GM19438 (cell line): ENCODE results near the gene OTOP1.
"Not testable (repeated sequence)": the region's sequence is repeated elsewhere in the genome, so short reads cannot be mapped to it uniquely, and the experiment has no call there.

ENCODE experiments used
- ATAC-seq: cut with Tn5 transposase; IDR thresholded peaks from one replicate; pipeline ENCODE4 v1.9.1; 2021; ENCODE audit warnings: low read depth; ENCODE audit not compliant: unreplicated experiment

Gene OTOP1

GRCh38 chr4:4165701-4166392 lies 60.9 kb downstream of the OTOP1 start:
- not testable (repeated sequence) for ATAC-seq

GRCh38 chr4:4164532-4165173 lies 62.1 kb downstream of the OTOP1 start:
- ATAC-seq: not testable (repeated sequence)

- not testable (repeated sequence) for ATAC-seq
These were observed 64.5 kb downstream of the OTOP1 start for GRCh38 chr4:4162186-4162585.

GRCh38 chr4:4160956-4161665 lies 65.6 kb downstream of the OTOP1 start:
- not testable (repeated sequence) for ATAC-seq

GRCh38 chr4:4145622-4146021 lies 81.1 kb downstream of the OTOP1 start:
- not testable (repeated sequence) for ATAC-seq

GRCh38 chr4:4143376-4143775 lies 83.4 kb downstream of the OTOP1 start:
- ATAC-seq: not testable (repeated sequence)

GRCh38 chr4:4142679-4143078 lies 84.0 kb downstream of the OTOP1 start:
- ATAC-seq: not testable (repeated sequence)

GRCh38 chr4:4141186-4141585 lies 85.5 kb downstream of the OTOP1 start:
- ATAC-seq: not testable (repeated sequence)
